Transverse colon (tissue), 4 donors: ENCODE measurements around the gene SCAMP3. TPM values are rescaled to one million over a fixed set of nuclear protein-coding genes. Genes with fewer than 3 reads are reported as not detected.
"Not testable (repeated sequence)": the region's sequence is repeated elsewhere in the genome, so short reads cannot be mapped to it uniquely, and the experiment has no call there.

ENCODE experiments used
- DNase-seq: peaks from one replicate; pipeline ENCODE4 v3.0.0-alpha.2; 2019
- H3K27ac ChIP-seq, 4 donors: fragments of 200-600 bp; sonication (generic); 2 replicates each; pipeline ENCODE4 v1.5.1; 2016 to 2018; ENCODE audit warnings: inconsistent platforms in 4 of 4
- H3K27me3 ChIP-seq: fragments of 200-600 bp; sonication (generic); 2 replicates; pipeline ENCODE4 v1.5.1; 2017; ENCODE audit warnings: inconsistent platforms
- H3K36me3 ChIP-seq, 4 donors: fragments of 200-600 bp; sonication (generic); 2 replicates each; pipeline ENCODE4 v1.5.1; 2017 to 2019; ENCODE audit warnings: inconsistent platforms in 4 of 4
- H3K4me1 ChIP-seq, 4 donors: fragments of 200-600 bp; sonication (generic); 2 replicates each; pipeline ENCODE4 v1.5.1; 2017 to 2020; ENCODE audit warnings: inconsistent platforms in 4 of 4
- H3K4me3 ChIP-seq, 4 donors: fragments of 200-600 bp; sonication (generic); 1 replicate in 1 of 4; 2 replicates in 3 of 4; pipeline versions ENCODE4 v1.5.1 to v1.6.1; 2017 to 2019; ENCODE audit warnings: inconsistent platforms in 4 of 4
- H3K9me3 ChIP-seq, 2 donors: fragments of 200-600 bp; sonication (generic); 2 replicates each; pipeline ENCODE4 v1.5.1; 2017 to 2019; ENCODE audit warnings: inconsistent platforms in 2 of 2
- EP300 ChIP-seq: sonication (generic); formaldehyde crosslinking; IDR thresholded peaks from one replicate; pipeline ENCODE4 v1.6.1; 2017; ENCODE audit warnings: antibody characterized with exemption, low read depth
- POLR2A ChIP-seq: fragments of 450-650 bp; IDR thresholded peaks from one replicate; pipeline ENCODE4 v1.6.1; 2016; ENCODE audit warnings: antibody characterized with exemption, mild to moderate bottlenecking, moderate library complexity
- POLR2AphosphoS5 ChIP-seq, 3 donors: sonication (generic); formaldehyde crosslinking; IDR thresholded peaks; one replicate each; pipeline ENCODE4 v1.6.1; 2016; ENCODE audit warnings: antibody characterized with exemption in 3 of 3
- WGBS, 2 donors: methylation state at CpG; one replicate each; pipeline ENCODE4 v1.1.5; 2018; ENCODE audit warnings: low coverage in 1 of 2; 5-methylcytosine and 5-hydroxymethylcytosine counted together
- in situ Hi-C, 4 donors: fragments of 200-750 bp; cut with MboI; loops; one replicate each; pipeline versions ENCODE4 v1.15.0 to v1.15.1; 2017; ENCODE audit warnings: low sequenced_read_pairs in 3 of 4, low pct_ligation_motif_present in 1 of 4, low pct_unique_long_range_greater_than_20kb in 1 of 4
- intact Hi-C: fragments of 100-400 bp; cut with DNase I; formaldehyde crosslinking; loops from one replicate; pipeline ENCODE4 v1.15.1; 2023; ENCODE audit warnings: low total_unique reads
- total RNA-seq, 4 donors: library from RNA; depleted of rRNA; stranded (reverse); fragments of >200 nt; gene quantifications; one replicate each; pipeline ENCODE4 v1.1.0, GENCODE V29; 2016
- TF ChIP-seq, protein P1 (sequence below), 5 experiments: fragments of 200-600 bp in 3 of 5; fragments of 450-650 bp in 2 of 5; sonication (generic) in 3 of 5; IDR thresholded peaks; 1 replicate in 2 of 5; 2 replicates in 3 of 5; pipeline ENCODE4 v1.5.1; 2016 to 2017; ENCODE audit warnings: antibody characterized with exemption in 5 of 5, inconsistent platforms in 3 of 5, mild to moderate bottlenecking in 2 of 5, moderate library complexity in 1 of 5

Gene SCAMP3
- total RNA-seq, 4 donors from 2014 or later, result 7.8 to 61.3 (median 35.2) TPM

GRCh38 chr1:155250633-155251449 is 11.3 kb downstream of the SCAMP3 start:
- H3K27me3 ChIP-seq, result no peaks in the 10 kb centered on the region
- no peaks in the 10 kb centered on the region for H3K9me3 ChIP-seq
- H3K4me3 ChIP-seq, result peak overlapping the region in 2 of 4 donors; percentile 22 to 37
- no peaks in the 10 kb centered on the region for H3K36me3 ChIP-seq
- intact Hi-C loops (loop anchor here (2.0 to 10.0 kb wide), 2 partner anchors 74 to 344 kb away; no protein-coding TSS in a partner anchor), in situ Hi-C loops (loop anchor here in 3 of 4 donors (10.0 to 25.0 kb wide), 2 partner anchors 64 to 336 kb away; no protein-coding TSS in a partner anchor)
- H3K27ac ChIP-seq, result peak overlapping the region; percentile 34 to 54 (median 52)
- TF ChIP-seq POLR2A, result no peak
- no peak for TF ChIP-seq POLR2AphosphoS5 (IDR thresholded peaks at IDR 0.05)
- no peak for TF ChIP-seq EP300
- TF ChIP-seq, protein P1, sequence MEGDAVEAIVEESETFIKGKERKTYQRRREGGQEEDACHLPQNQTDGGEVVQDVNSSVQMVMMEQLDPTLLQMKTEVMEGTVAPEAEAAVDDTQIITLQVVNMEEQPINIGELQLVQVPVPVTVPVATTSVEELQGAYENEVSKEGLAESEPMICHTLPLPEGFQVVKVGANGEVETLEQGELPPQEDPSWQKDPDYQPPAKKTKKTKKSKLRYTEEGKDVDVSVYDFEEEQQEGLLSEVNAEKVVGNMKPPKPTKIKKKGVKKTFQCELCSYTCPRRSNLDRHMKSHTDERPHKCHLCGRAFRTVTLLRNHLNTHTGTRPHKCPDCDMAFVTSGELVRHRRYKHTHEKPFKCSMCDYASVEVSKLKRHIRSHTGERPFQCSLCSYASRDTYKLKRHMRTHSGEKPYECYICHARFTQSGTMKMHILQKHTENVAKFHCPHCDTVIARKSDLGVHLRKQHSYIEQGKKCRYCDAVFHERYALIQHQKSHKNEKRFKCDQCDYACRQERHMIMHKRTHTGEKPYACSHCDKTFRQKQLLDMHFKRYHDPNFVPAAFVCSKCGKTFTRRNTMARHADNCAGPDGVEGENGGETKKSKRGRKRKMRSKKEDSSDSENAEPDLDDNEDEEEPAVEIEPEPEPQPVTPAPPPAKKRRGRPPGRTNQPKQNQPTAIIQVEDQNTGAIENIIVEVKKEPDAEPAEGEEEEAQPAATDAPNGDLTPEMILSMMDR (IDR thresholded peaks at IDR 0.05), result peak; percentile 99 to 100 (median 99)
- peak; percentile 95 for DNase-seq
- WGBS, 2 donors, result 43% methylated on average over 8 of the region's 23 CpGs; no CpG with 5 or more reads in 1 of the 2 donors
- H3K4me1 ChIP-seq, result peaks cover 21 to 30% (median 24%) of the 10 kb centered on the region in 4 donors

DNA sequence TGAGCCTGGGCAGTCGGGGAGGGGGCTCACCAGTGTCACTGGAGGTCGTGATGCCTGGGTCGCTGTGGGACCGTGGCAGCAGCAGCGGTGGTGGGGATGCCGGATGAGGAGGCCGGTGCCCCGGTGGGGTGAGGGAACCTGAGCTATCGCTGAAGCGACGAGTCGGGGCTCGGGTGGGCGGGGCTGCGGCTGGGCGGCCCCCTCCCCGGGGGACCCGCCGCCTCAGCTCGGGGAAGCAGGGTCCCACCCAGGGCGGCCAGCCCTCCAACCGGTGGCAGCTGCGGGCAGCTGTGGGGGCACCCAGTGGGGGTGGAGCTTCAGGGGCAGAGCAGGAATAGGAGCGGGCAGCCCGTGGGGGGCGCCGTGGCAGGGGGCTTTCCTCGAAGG is 11.9 kb downstream of the SCAMP3 start:
- in situ Hi-C loops, result loop anchor here in 3 of 4 donors (10.0 to 25.0 kb wide), 2 partner anchors 65 to 337 kb away; no protein-coding TSS in a partner anchor
- WGBS, 2 donors, result 43% methylated on average over 14 of the region's 28 CpGs; no CpG with 5 or more reads in 1 of the 2 donors

GRCh38 chr1:155247667-155248553 is 14.2 kb downstream of the SCAMP3 start:
- H3K4me1 ChIP-seq, result peaks cover 14 to 26% (median 21%) of the 10 kb centered on the region in 4 donors
- DNase-seq, result no peak
- no peak overlapping the region for H3K4me3 ChIP-seq
- H3K36me3 ChIP-seq, result no peaks in the 10 kb centered on the region
- TF ChIP-seq POLR2AphosphoS5 (IDR thresholded peaks at IDR 0.05), result no peak
- no peak for TF ChIP-seq POLR2A
- TF ChIP-seq, protein P1 (IDR thresholded peaks at IDR 0.05), result no peak
- no peak for TF ChIP-seq EP300
- WGBS, 2 donors, result 83% methylated on average over 26 of the region's 26 CpGs; no CpG with 5 or more reads in 1 of the 2 donors
- intact Hi-C loops, result no loop called here
- no peaks in the 10 kb centered on the region for H3K9me3 ChIP-seq
- no peak overlapping the region for H3K27ac ChIP-seq
- no peaks in the 10 kb centered on the region for H3K27me3 ChIP-seq
- in situ Hi-C loops, result no loop called here

More for the DNA sequence above, 11.9 kb downstream of the SCAMP3 start:
- TF ChIP-seq, protein P1 (IDR thresholded peaks at IDR 0.05), result no peak
- TF ChIP-seq EP300, result no peak
- TF ChIP-seq POLR2AphosphoS5 (IDR thresholded peaks at IDR 0.05), result no peak
- TF ChIP-seq POLR2A, result no peak
- intact Hi-C loops, result loop anchor here (2.0 to 10.0 kb wide), 2 partner anchors 75 to 345 kb away; no protein-coding TSS in a partner anchor
- Histone ChIP-seq H3K4me3 (peak overlapping the region in 2 of 4 donors; percentile 22 to 37), H3K4me1 (peaks cover 21 to 29% (median 24%) of the 10 kb centered on the region in 4 donors), H3K9me3 (no peaks in the 10 kb centered on the region), H3K36me3 (no peaks in the 10 kb centered on the region), H3K27me3 (no peaks in the 10 kb centered on the region), H3K27ac (peak overlapping the region in 3 of 4 donors; percentile 16 to 54 (median 50))
- DNase-seq, result no peak

DNA sequence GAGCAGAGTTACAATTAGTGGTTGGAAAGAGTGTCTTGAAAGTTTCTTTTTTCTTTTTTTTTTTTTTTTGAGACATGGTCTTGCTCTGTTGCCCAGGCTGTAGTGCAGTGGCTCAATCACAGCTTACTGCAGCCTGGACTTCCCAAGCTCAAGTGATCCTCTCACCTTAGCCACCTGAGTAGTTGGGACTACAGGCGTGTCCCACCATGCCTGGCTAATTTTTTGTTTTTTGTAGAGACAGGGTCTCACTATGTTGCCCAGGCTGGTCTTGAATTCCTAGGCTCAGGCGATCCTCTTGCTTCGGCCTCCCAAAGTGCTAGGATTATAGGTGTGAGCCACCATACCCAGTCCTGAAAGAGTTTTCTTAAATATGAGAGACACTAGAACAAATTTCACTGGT is 15.4 kb downstream of the SCAMP3 start:
- H3K27me3 ChIP-seq, in situ Hi-C loops, H3K9me3 ChIP-seq, H3K36me3 ChIP-seq, H3K27ac ChIP-seq, H3K4me3 ChIP-seq, DNase-seq, intact Hi-C loops: not testable (repeated sequence)
- 93% methylated on average over 3 of the region's 3 CpGs; no CpG with 5 or more reads in 1 of the 2 donors for WGBS, 2 donors
- peaks cover 18 to 37% (median 28%) of the 10 kb centered on the region in 4 donors for H3K4me1 ChIP-seq
